Loucy (cell line): Measurements from ENCODE around the gene SLC10A7.

Source experiments
- H2AFZ ChIP-seq: fragments of 200-600 bp; sonication (generic); 2 replicates; pipeline ENCODE4 v1.6.0; 2016; ENCODE audit warnings: antibody characterized with exemption, mild to moderate bottlenecking, low read length, moderate library complexity
- H3F3A ChIP-seq: fragments of 200-600 bp; 2 replicates; pipeline ENCODE4 v1.6.0; 2016; ENCODE audit warnings: antibody characterized with exemption, low read depth, mild to moderate bottlenecking
- H3K27me3 ChIP-seq: fragments of 200-600 bp; sonication (generic); 2 replicates; pipeline ENCODE4 v1.6.1; 2014; ENCODE audit warnings: low read length, mild to moderate bottlenecking; ENCODE audit not compliant: insufficient read depth, poor library complexity, severe bottlenecking
- H3K36me3 ChIP-seq: fragments of 200-600 bp; sonication (generic); 2 replicates; pipeline ENCODE4 v1.6.1; 2016; ENCODE audit warnings: low read length; ENCODE audit not compliant: insufficient read depth
- H3K4me1 ChIP-seq: fragments of 200-600 bp; sonication (generic); 2 replicates; pipeline ENCODE4 v1.5.1; 2014; ENCODE audit warnings: low read length, mild to moderate bottlenecking; ENCODE audit not compliant: insufficient read depth, poor library complexity, severe bottlenecking
- H3K4me2 ChIP-seq: fragments of 200-600 bp; sonication (generic); 2 replicates; pipeline ENCODE4 v1.6.0; 2014; ENCODE audit warnings: antibody characterized with exemption, low read length, low read depth, mild to moderate bottlenecking; ENCODE audit not compliant: poor library complexity, severe bottlenecking
- H3K4me3 ChIP-seq: fragments of 200-600 bp; sonication (generic); 2 replicates; pipeline ENCODE4 v1.5.1; 2014; ENCODE audit warnings: low read length, mild to moderate bottlenecking, mixed read lengths; ENCODE audit not compliant: poor library complexity, severe bottlenecking
- H3K79me2 ChIP-seq: fragments of 200-600 bp; sonication (generic); 2 replicates; pipeline ENCODE4 v1.6.1; 2014; ENCODE audit warnings: low read length; ENCODE audit not compliant: insufficient read depth
- H3K9ac ChIP-seq: fragments of 200-600 bp; sonication (generic); 2 replicates; pipeline ENCODE4 v1.6.0; 2014; ENCODE audit warnings: mild to moderate bottlenecking, low read depth, low read length, moderate library complexity; ENCODE audit not compliant: poor library complexity, severe bottlenecking
- H3K9me2 ChIP-seq: fragments of 200-600 bp; sonication (generic); replicated peaks from 2 replicates; pipeline ENCODE4 v1.6.1; 2016; ENCODE audit warnings: low read depth, low read length, mixed read lengths
- H3K9me3 ChIP-seq: fragments of 200-600 bp; sonication (generic); 2 replicates; pipeline ENCODE4 v1.6.1; 2014; ENCODE audit warnings: mild to moderate bottlenecking, antibody characterized with exemption, low read length, low read depth; ENCODE audit not compliant: insufficient read depth
- H4K20me1 ChIP-seq: fragments of 200-600 bp; sonication (generic); 2 replicates; pipeline ENCODE4 v1.6.0; 2014; ENCODE audit warnings: antibody characterized with exemption, low read length, mild to moderate bottlenecking; ENCODE audit not compliant: insufficient read depth, poor library complexity, severe bottlenecking
- CTCF ChIP-seq: fragments of 200-600 bp; sonication (generic); conservative IDR thresholded peaks from 2 replicates; pipeline ENCODE4 v1.5.1; 2014; ENCODE audit warnings: mild to moderate bottlenecking, antibody characterized with exemption, low read length
- EZH2phosphoT487 ChIP-seq: fragments of 200-600 bp; IDR thresholded peaks from 2 replicates; pipeline ENCODE4 v1.6.1; 2018; ENCODE audit warnings: antibody characterized with exemption, mild to moderate bottlenecking, moderate library complexity, borderline replicate concordance

SLC10A7 gene

GRCh38 chr4:146437778-146438177, 84.0 kb downstream of the SLC10A7 start:
- Histone ChIP-seq H3K9me2 (no peaks in the 10 kb centered on the region), H3K79me2 (no peaks in the 10 kb centered on the region), H4K20me1 (no peaks in the 10 kb centered on the region), H3K27me3 (no peaks in the 10 kb centered on the region), H3F3A (no peaks in the 10 kb centered on the region), H2AFZ (no peak overlapping the region), H3K9ac (no peak overlapping the region), H3K4me1 (no peaks in the 10 kb centered on the region), H3K9me3 (no peaks in the 10 kb centered on the region), H3K36me3 (no peaks in the 10 kb centered on the region), H3K4me3 (no peak overlapping the region), H3K4me2 (no peak overlapping the region)
- TF ChIP-seq CTCF (no peak), EZH2phosphoT487 (no peak)

- no peaks in the 10 kb centered on the region for H3K36me3 ChIP-seq
- no peak overlapping the region for H3K9ac ChIP-seq
- H3K79me2 ChIP-seq, result no peaks in the 10 kb centered on the region
- H3K9me3 ChIP-seq, result no peaks in the 10 kb centered on the region
- no peak overlapping the region for H3K4me3 ChIP-seq
- H3K4me2 ChIP-seq, result no peak overlapping the region
- H3K9me2 ChIP-seq, result no peaks in the 10 kb centered on the region
- no peaks in the 10 kb centered on the region for H3K4me1 ChIP-seq
- no peak for TF ChIP-seq EZH2phosphoT487
- H4K20me1 ChIP-seq, result no peaks in the 10 kb centered on the region
- no peaks in the 10 kb centered on the region for H3K27me3 ChIP-seq
- no peak overlapping the region for H2AFZ ChIP-seq
- H3F3A ChIP-seq, result no peaks in the 10 kb centered on the region
These were observed 85.1 kb downstream of the SLC10A7 start for GRCh38 chr4:146436423-146437162.

- Histone ChIP-seq H3K4me1 (no peaks in the 10 kb centered on the region), H3F3A (no peaks in the 10 kb centered on the region), H3K9me2 (no peaks in the 10 kb centered on the region), H2AFZ (no peak overlapping the region), H3K4me2 (no peak overlapping the region), H3K4me3 (no peak overlapping the region), H3K9ac (no peak overlapping the region), H4K20me1 (no peaks in the 10 kb centered on the region), H3K36me3 (no peaks in the 10 kb centered on the region), H3K9me3 (no peaks in the 10 kb centered on the region), H3K79me2 (no peaks in the 10 kb centered on the region), H3K27me3 (no peaks in the 10 kb centered on the region)
- TF ChIP-seq CTCF (no peak), EZH2phosphoT487 (no peak)
These were observed 85.8 kb downstream of the SLC10A7 start for GRCh38 chr4:146435962-146436361.

- TF ChIP-seq EZH2phosphoT487 (no peak), CTCF (no peak)
- no peak overlapping the region for H3K4me3 ChIP-seq
- no peaks in the 10 kb centered on the region for H3K27me3 ChIP-seq
- H3K4me1 ChIP-seq, result no peaks in the 10 kb centered on the region
- no peak overlapping the region for H3K9ac ChIP-seq
- no peaks in the 10 kb centered on the region for H3K79me2 ChIP-seq
- no peaks in the 10 kb centered on the region for H4K20me1 ChIP-seq
- no peaks in the 10 kb centered on the region for H3F3A ChIP-seq
- H3K4me2 ChIP-seq, result no peak overlapping the region
- no peaks in the 10 kb centered on the region for H3K9me2 ChIP-seq
- H2AFZ ChIP-seq, result no peak overlapping the region
- no peaks in the 10 kb centered on the region for H3K9me3 ChIP-seq
- H3K36me3 ChIP-seq, result no peaks in the 10 kb centered on the region
These were observed 89.7 kb downstream of the SLC10A7 start for GRCh38 chr4:146432065-146432464.
